Astrocyte (in vitro differentiated cells and primary cell): ENCODE results near the gene VSTM2L. TPM values are rescaled to one million over a fixed set of nuclear protein-coding genes. Genes with fewer than 3 reads are reported as not detected.

ENCODE experiments used
- DNase-seq: peaks from one replicate; pipeline ENCODE4 v3.0.0-alpha.2; 2010; ENCODE audit warnings: low read depth
- FAIRE-seq: peaks from 2 replicates; lab custom pipeline; 2011; peaks lifted over from hg19 to GRCh38; lab: Jason Lieb, UNC
- H2AFZ ChIP-seq: 2 replicates; pipeline ENCODE4 v1.6.0; 2012; ENCODE audit warnings: low read depth, low read length, inconsistent platforms
- H3K27ac ChIP-seq: 2 replicates; pipeline ENCODE4 v1.5.1; 2011; ENCODE audit warnings: low read depth, low read length, inconsistent platforms
- H3K27me3 ChIP-seq: 2 replicates; pipeline ENCODE4 v1.6.0; 2011; ENCODE audit warnings: low read length, inconsistent platforms; ENCODE audit not compliant: insufficient read depth
- H3K36me3 ChIP-seq: 2 replicates; pipeline ENCODE4 v1.5.1; 2011; ENCODE audit warnings: low read length, inconsistent platforms; ENCODE audit not compliant: insufficient read depth
- H3K4me1 ChIP-seq: 2 replicates; pipeline ENCODE4 v1.5.1; 2011; ENCODE audit warnings: low read length, inconsistent platforms; ENCODE audit not compliant: insufficient read depth
- H3K4me2 ChIP-seq: 2 replicates; pipeline ENCODE4 v1.6.0; 2012; ENCODE audit warnings: low read length, inconsistent platforms
- H3K4me3 ChIP-seq: 2 replicates; pipeline ENCODE4 v1.5.1; 2011; ENCODE audit warnings: low read depth, mild to moderate bottlenecking, low read length, inconsistent platforms; ENCODE audit not compliant: insufficient read depth
- H3K79me2 ChIP-seq: 2 replicates; pipeline ENCODE4 v1.6.0; 2012; ENCODE audit warnings: mild to moderate bottlenecking, low read length, inconsistent platforms; ENCODE audit not compliant: insufficient read depth
- H3K9ac ChIP-seq: 2 replicates; pipeline ENCODE4 v1.6.0; 2012; ENCODE audit warnings: mild to moderate bottlenecking, low read length, inconsistent platforms
- H3K9me3 ChIP-seq: 2 replicates; pipeline ENCODE4 v1.5.1; 2012; ENCODE audit warnings: low read depth, mild to moderate bottlenecking, low read length, inconsistent platforms; ENCODE audit not compliant: insufficient read depth
- H4K20me1 ChIP-seq: 2 replicates; pipeline ENCODE4 v1.6.0; 2012; ENCODE audit warnings: low read length, inconsistent platforms; ENCODE audit not compliant: insufficient read depth
- H3K27ac Mint-ChIP-seq: one replicate; pipeline ENCODE4 v1.8.0; 2021; ENCODE audit warnings: mild to moderate bottlenecking, mixed read lengths; ENCODE audit not compliant: unreplicated experiment
- H3K27me3 Mint-ChIP-seq: one replicate; pipeline ENCODE4 v1.8.0; 2021; ENCODE audit warnings: low read depth, mixed read lengths; ENCODE audit not compliant: unreplicated experiment
- H3K36me3 Mint-ChIP-seq: one replicate; pipeline ENCODE4 v1.8.0; 2021; ENCODE audit warnings: low read depth, mixed read lengths; ENCODE audit not compliant: unreplicated experiment
- H3K4me1 Mint-ChIP-seq: one replicate; pipeline ENCODE4 v1.8.0; 2021; ENCODE audit warnings: low read depth, mixed read lengths; ENCODE audit not compliant: unreplicated experiment
- H3K4me3 Mint-ChIP-seq: one replicate; pipeline ENCODE4 v1.8.0; 2021; ENCODE audit warnings: mild to moderate bottlenecking, moderate library complexity, mixed read lengths; ENCODE audit not compliant: unreplicated experiment
- H3K9me3 Mint-ChIP-seq: one replicate; pipeline ENCODE4 v1.8.0; 2021; ENCODE audit warnings: mild to moderate bottlenecking, mixed read lengths; ENCODE audit not compliant: unreplicated experiment
- CTCF ChIP-seq: IDR thresholded peaks from 2 replicates; pipeline ENCODE4 v1.5.1; 2011; ENCODE audit warnings: low read depth, mild to moderate bottlenecking, inconsistent platforms, low read length, moderate library complexity; ENCODE audit not compliant: insufficient read depth
- EZH2 ChIP-seq: IDR thresholded peaks from 2 replicates; pipeline ENCODE4 v1.6.1; 2012; ENCODE audit warnings: mild to moderate bottlenecking, low read length, inconsistent platforms; ENCODE audit not compliant: insufficient read depth
- total RNA-seq: library from RNA; stranded (reverse); gene quantifications from 2 replicates; pipeline ENCODE4 v1.2.1, GENCODE V29; 2021

Gene VSTM2L
- total RNA-seq, 1 donor from 2014 or later, result 18.5 TPM

DNA sequence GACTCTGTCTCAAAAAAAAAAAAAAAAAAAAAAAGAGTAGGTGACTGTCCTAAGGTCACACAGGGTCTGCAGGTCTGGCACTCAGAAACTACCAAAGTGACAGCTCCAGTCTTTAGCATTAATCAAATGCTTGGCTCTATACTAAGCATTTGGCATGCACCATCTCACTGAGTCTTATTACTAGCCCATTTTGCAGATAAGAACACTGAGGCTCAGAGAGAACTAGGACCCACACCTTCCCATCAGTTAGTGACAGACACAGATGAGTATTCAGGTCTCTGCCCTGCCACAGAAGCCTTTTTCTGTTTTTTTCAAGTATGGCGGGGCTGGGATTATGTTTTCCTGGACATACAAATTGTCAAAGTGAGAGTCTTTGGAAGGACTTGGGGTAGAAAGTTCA lies 23.1 kb upstream of the VSTM2L start:
- H3K4me2 ChIP-seq, result no peak overlapping the region
- H3K36me3 ChIP-seq, result no peaks in the 10 kb centered on the region
- H2AFZ ChIP-seq, result no peak overlapping the region
- H3K9ac ChIP-seq, result no peak overlapping the region
- H3K79me2 ChIP-seq, result no peaks in the 10 kb centered on the region
- Mint-ChIP-seq H3K27ac (no peak overlapping the region), H3K4me1 (no peaks in the 10 kb centered on the region), H3K36me3 (no peaks in the 10 kb centered on the region), H3K9me3 (peaks cover 2% of the 10 kb centered on the region), H3K27me3 (peaks cover 27% of the 10 kb centered on the region), H3K4me3 (no peak overlapping the region)
- DNase-seq (no peak), FAIRE-seq (no peak)
- H3K9me3 ChIP-seq, result no peaks in the 10 kb centered on the region
- H3K27ac ChIP-seq, result no peak overlapping the region
- no peaks in the 10 kb centered on the region for H3K4me1 ChIP-seq
- TF ChIP-seq CTCF, result no peak
- no peak for TF ChIP-seq EZH2
- H3K4me3 ChIP-seq, result no peak overlapping the region
- no peaks in the 10 kb centered on the region for H3K27me3 ChIP-seq
- H4K20me1 ChIP-seq, result no peaks in the 10 kb centered on the region

GRCh38 chr20:37880726-37881591 lies 22.0 kb upstream of the VSTM2L start:
- Histone ChIP-seq H4K20me1 (no peaks in the 10 kb centered on the region), H3K9ac (no peak overlapping the region), H3K27ac (no peak overlapping the region), H3K4me1 (no peaks in the 10 kb centered on the region), H3K4me3 (no peak overlapping the region), H3K9me3 (no peaks in the 10 kb centered on the region), H3K36me3 (no peaks in the 10 kb centered on the region), H2AFZ (no peak overlapping the region), H3K79me2 (no peaks in the 10 kb centered on the region), H3K4me2 (no peak overlapping the region), H3K27me3 (no peaks in the 10 kb centered on the region)
- FAIRE-seq, result no peak
- Mint-ChIP-seq H3K27me3 (peaks cover 29% of the 10 kb centered on the region), H3K4me1 (no peaks in the 10 kb centered on the region), H3K9me3 (peaks cover 2% of the 10 kb centered on the region), H3K4me3 (no peak overlapping the region), H3K27ac (no peak overlapping the region), H3K36me3 (no peaks in the 10 kb centered on the region)
- no peak for DNase-seq
- TF ChIP-seq EZH2 (no peak), CTCF (no peak)
